Fibroblast of pulmonary artery (primary cell): ENCODE data around the gene MAT2B.
"Not testable (repeated sequence)": the region's sequence is repeated elsewhere in the genome, so short reads cannot be mapped to it uniquely, and the experiment has no call there.

Experiments used
- DNase-seq: peaks from one replicate; pipeline ENCODE4 v3.0.0-alpha.2; 2010; ENCODE audit warnings: low read depth
- H3K4me3 ChIP-seq: replicated peaks from 2 replicates; pipeline ENCODE4 v1.5.1; 2011; ENCODE audit warnings: low read depth, mild to moderate bottlenecking, control low read depth, low read length, moderate library complexity
- CTCF ChIP-seq: IDR thresholded peaks from 2 replicates; pipeline ENCODE4 v1.5.1; 2011; ENCODE audit warnings: mild to moderate bottlenecking, control low read depth, low read length, inconsistent platforms; ENCODE audit errors: missing control alignments

The MAT2B gene

GRCh38 chr5:163533223-163533622 is 27.8 kb downstream of the MAT2B start:
- DNase-seq, result no peak
- no peak overlapping the region for H3K4me3 ChIP-seq
- no peak for TF ChIP-seq CTCF

GRCh38 chr5:163534492-163535094 is 29.2 kb downstream of the MAT2B start:
- H3K4me3 ChIP-seq, result no peak overlapping the region
- no peak for TF ChIP-seq CTCF
- no peak for DNase-seq

- H3K4me3 ChIP-seq, result no peak overlapping the region
- DNase-seq, result no peak
- no peak for TF ChIP-seq CTCF
These were observed 29.9 kb downstream of the MAT2B start for GRCh38 chr5:163535290-163535689.

GRCh38 chr5:163536442-163536841 is 31.0 kb downstream of the MAT2B start:
- not testable (repeated sequence) for H3K4me3 ChIP-seq

GRCh38 chr5:163540696-163541095 is 35.3 kb downstream of the MAT2B start:
- no peak for TF ChIP-seq CTCF
- no peak for DNase-seq
- no peak overlapping the region for H3K4me3 ChIP-seq

More at GRCh38 chr5:163536442-163536841, 31.0 kb downstream of the MAT2B start:
- DNase-seq, result not testable (repeated sequence)

GRCh38 chr5:163542771-163543170 is 37.4 kb downstream of the MAT2B start:
- DNase-seq, result no peak
- no peak for TF ChIP-seq CTCF

GRCh38 chr5:163544041-163544440 is 38.6 kb downstream of the MAT2B start:
- TF ChIP-seq CTCF, result no peak

More at GRCh38 chr5:163542771-163543170, 37.4 kb downstream of the MAT2B start:
- H3K4me3 ChIP-seq, result no peak overlapping the region

More at GRCh38 chr5:163544041-163544440, 38.6 kb downstream of the MAT2B start:
- DNase-seq, result no peak
- no peak overlapping the region for H3K4me3 ChIP-seq
